GM10266 (cell line): Measurements from ENCODE around the gene ATG9B.

Experiments used
- DNase-seq: peaks from one replicate; pipeline ENCODE4 v3.0.0; 2012; ENCODE audit errors: extremely low spot score
- TF ChIP-seq, protein P1 (sequence below): IDR thresholded peaks from 2 replicates; pipeline ENCODE4 v1.5.1; 2012; ENCODE audit warnings: mild to moderate bottlenecking, low read depth; ENCODE audit not compliant: control insufficient read depth, insufficient read depth; ENCODE audit errors: missing control alignments

Gene ATG9B

DNA sequence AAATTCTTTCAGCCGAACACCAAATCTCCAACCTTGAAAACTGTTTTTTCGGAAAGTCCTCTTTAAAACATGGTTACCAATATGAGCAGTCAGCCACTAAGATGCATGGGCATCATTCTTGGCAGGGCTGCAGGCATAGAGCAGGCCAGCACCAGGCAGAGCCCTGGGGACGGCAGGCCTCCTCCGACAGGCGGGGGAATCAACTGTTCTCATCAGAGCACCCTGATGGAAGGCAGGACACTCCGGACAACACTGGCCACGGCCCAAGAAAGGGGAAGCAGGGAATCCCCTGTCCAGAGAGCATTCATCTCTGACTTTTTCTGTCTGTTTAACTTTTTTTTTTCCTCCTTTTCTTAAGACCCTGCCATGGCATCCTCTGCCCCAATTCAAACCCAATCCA, 34.8 kb downstream of the ATG9B start:
- TF ChIP-seq, protein P1, sequence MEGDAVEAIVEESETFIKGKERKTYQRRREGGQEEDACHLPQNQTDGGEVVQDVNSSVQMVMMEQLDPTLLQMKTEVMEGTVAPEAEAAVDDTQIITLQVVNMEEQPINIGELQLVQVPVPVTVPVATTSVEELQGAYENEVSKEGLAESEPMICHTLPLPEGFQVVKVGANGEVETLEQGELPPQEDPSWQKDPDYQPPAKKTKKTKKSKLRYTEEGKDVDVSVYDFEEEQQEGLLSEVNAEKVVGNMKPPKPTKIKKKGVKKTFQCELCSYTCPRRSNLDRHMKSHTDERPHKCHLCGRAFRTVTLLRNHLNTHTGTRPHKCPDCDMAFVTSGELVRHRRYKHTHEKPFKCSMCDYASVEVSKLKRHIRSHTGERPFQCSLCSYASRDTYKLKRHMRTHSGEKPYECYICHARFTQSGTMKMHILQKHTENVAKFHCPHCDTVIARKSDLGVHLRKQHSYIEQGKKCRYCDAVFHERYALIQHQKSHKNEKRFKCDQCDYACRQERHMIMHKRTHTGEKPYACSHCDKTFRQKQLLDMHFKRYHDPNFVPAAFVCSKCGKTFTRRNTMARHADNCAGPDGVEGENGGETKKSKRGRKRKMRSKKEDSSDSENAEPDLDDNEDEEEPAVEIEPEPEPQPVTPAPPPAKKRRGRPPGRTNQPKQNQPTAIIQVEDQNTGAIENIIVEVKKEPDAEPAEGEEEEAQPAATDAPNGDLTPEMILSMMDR = no peak

DNA sequence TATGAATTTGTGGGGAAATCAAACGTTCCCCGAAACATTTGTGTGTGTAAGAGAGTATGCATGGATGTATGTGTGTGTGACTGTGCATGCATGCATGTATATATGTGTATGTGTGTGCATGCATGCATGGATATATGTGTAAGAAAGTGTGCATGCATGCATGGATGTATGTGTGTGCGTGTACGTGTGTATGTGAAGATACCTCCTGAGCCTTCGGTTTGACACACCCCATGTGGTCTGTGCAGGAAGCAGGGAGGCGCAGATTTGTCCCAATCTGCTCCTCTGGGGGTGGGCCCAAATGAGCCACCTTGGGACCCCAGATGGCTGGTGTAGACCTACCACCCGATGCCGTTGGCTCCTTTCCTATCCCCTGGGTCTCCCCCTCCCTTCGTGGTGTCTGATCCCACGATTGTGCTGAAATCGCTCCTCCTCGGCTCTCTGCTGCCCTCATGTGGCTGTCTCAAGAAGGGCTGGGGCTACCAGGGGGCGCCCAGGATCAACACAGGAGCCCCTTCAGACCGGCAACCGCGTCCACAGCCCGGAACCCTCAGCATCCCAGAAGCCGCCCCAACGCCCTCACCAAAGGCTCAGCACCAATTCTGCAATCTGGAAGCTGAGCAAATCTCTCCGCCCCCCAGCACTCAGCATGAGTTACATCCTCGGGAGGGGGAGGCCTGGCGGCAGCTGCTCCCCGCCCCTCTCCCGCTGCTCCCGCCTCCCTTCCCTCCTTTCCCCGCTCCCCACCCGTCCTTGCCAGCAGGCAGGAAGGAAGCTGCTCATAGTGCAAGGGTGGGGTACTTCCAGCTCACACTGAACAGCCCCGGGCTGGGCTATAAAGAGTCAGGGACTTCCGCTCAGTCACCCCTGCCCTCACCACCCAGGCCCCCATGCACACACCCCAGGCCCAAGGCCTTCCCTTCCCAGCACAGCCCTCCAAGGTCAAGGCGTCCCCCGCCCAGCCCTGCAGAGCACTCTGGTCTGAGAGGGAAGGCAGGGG, 35.8 kb downstream of the ATG9B start:
- TF ChIP-seq, protein P1 = peak; percentile 77
- DNase-seq = peak; percentile 83

More for the DNA sequence above, 34.8 kb downstream of the ATG9B start:
- no peak for DNase-seq

DNA sequence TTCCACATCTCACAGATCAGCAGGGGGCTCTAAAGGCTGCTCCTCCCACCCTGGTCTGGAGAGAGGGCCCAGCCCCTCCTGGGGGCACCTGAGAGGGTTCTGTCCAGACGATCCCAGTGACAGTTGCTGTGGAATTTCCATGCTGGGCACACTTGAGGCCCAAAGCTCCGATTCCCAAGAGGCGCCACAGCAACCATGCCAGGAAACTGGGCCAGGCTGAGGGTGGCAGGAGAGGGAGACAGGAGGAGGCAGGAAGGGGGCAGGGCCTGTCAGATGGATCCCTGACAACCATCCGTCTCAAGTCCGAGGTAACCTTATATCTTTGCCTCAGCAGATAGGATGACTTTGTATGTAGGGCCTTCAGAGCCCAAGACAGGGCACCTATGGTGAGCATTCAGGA, 37.7 kb downstream of the ATG9B start:
- DNase-seq = no peak

DNA sequence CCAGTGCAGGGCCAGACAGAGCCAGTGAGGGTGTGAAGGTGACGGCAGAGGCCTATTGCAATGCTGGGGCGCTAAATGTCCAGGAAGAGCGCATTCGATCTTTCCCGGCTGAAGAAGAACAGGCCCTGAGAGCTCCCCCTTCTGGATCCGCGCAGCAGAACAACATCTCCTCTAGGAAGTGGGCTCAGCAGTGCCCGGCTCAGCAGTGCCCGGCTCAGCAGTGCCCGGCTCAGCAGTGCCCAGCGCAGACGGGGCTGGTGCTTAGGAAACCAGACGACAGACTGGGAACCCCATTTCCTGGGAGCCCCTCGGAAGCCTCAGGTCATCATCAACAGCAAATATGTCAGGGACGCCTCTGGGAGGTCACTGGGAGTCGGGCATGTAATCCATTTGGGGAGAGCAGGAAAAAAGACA, 38.2 kb downstream of the ATG9B start:
- TF ChIP-seq, protein P1 = peak; percentile 75
- DNase-seq = peak; percentile 70

More for the DNA sequence above, 37.7 kb downstream of the ATG9B start:
- TF ChIP-seq, protein P1 = no peak

- TF ChIP-seq, protein P1 = no peak
- DNase-seq = peak; percentile 63
Measured at GRCh38 chr7:150983893-150984368, 40.4 kb downstream of the ATG9B start.

- no peak for DNase-seq
- TF ChIP-seq, protein P1 = no peak
Measured at GRCh38 chr7:150982351-150982750, 41.9 kb downstream of the ATG9B start.

DNA sequence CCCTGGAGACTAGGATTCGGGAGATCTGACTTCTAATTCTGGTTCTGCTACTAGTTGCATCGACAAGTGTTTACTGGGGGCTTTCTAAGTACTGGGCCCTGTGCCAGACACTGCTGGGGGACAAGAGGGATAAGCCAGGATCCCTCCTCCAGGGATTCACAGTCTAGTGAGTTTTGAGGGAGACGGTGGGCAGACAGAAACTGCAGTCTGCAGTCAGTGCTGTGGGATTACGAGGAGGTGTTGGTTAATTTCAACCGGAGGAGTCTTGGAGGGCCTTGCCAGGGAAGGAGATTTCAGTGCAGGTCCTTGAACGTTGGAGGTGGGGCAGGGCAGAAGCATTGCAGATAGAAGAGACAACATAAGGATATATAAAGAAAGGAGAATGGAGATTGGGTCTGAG, 42.6 kb downstream of the ATG9B start:
- no peak for DNase-seq
- TF ChIP-seq, protein P1 = no peak
